Mesodermal cell (in vitro differentiated cells): ENCODE data around the gene CCDC88C.
"Not testable (repeated sequence)": the region's sequence is repeated elsewhere in the genome, so short reads cannot be mapped to it uniquely, and the experiment has no call there.

Experiments
- H3K27ac ChIP-seq: 2 replicates; pipeline ENCODE4 v1.7.0; 2013; ENCODE audit warnings: mild to moderate bottlenecking, low read depth, low read length, moderate library complexity; ENCODE audit not compliant: severe bottlenecking
- H3K36me3 ChIP-seq: 2 replicates; pipeline ENCODE4 v1.7.1; 2013; ENCODE audit warnings: mild to moderate bottlenecking, low read length, moderate library complexity; ENCODE audit not compliant: control insufficient read depth, insufficient read depth
- H3K4me1 ChIP-seq: one replicate; pipeline ENCODE4 v1.7.1; 2013; ENCODE audit warnings: mild to moderate bottlenecking, low read length; ENCODE audit not compliant: insufficient read depth, control insufficient read depth, poor library complexity, severe bottlenecking
- H3K4me3 ChIP-seq: 2 replicates; pipeline ENCODE4 v1.7.0; 2013; ENCODE audit warnings: low read length, control low read depth, mild to moderate bottlenecking; ENCODE audit not compliant: insufficient read depth, poor library complexity, severe bottlenecking; ENCODE audit errors: extremely low read depth
- H3K9me3 ChIP-seq: 2 replicates; pipeline ENCODE4 v1.7.1; 2013; ENCODE audit warnings: mild to moderate bottlenecking, low read length, moderate library complexity; ENCODE audit not compliant: control insufficient read depth
- WGBS, 2 experiments: methylation state at CpG; one replicate each; pipeline ENCODE4 v1.1.5; 2013; ENCODE audit warnings: missing lambda C conversion rate in 2 of 2; ENCODE audit not compliant: insufficient coverage in 2 of 2; 5-methylcytosine and 5-hydroxymethylcytosine counted together

Gene CCDC88C

GRCh38 chr14:91416744-91417119 lies 888 bp downstream of the CCDC88C start:
- H3K27ac ChIP-seq, result no peak overlapping the region
- no peaks in the 10 kb centered on the region for H3K9me3 ChIP-seq
- H3K36me3 ChIP-seq, result peaks cover 3% of the 10 kb centered on the region
- WGBS, 2 experiments, result 8 to 20% methylated on average over 9 to 11 of the region's 19 CpGs
- peaks cover 14% of the 10 kb centered on the region for H3K4me1 ChIP-seq
- peak overlapping the region; percentile 55 for H3K4me3 ChIP-seq

GRCh38 chr14:91415794-91416743 lies 1.6 kb downstream of the CCDC88C start:
- Histone ChIP-seq H3K4me3 (peak overlapping the region; percentile 55), H3K9me3 (no peaks in the 10 kb centered on the region), H3K36me3 (peaks cover 3% of the 10 kb centered on the region), H3K4me1 (peaks cover 14% of the 10 kb centered on the region), H3K27ac (no peak overlapping the region)
- 52 to 54% methylated on average over 15 to 18 of the region's 18 CpGs for WGBS, 2 experiments

DNA sequence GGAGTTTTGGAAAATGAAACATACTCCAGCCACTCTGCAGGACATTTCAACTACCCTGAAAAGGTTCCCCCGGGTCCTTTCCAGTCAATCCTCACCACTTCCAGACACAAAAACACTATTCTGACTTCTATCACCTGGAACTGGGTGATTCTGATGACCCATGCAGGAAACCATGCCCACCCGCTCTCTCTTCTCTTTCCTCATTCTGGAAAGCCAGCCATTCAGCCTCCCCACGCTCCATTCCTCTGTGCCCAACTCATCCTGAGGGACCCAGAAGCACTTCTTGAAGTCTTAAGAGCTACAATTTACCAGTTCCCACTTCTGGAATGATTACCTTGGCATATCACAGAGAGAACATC lies 3.2 kb downstream of the CCDC88C start:
- Histone ChIP-seq H3K9me3 (no peaks in the 10 kb centered on the region), H3K4me3 (no peak overlapping the region), H3K36me3 (peaks cover 3% of the 10 kb centered on the region), H3K27ac (no peak overlapping the region), H3K4me1 (peaks cover 11% of the 10 kb centered on the region)
- 89 to 100% methylated on average over 1 to 3 of the region's 3 CpGs for WGBS, 2 experiments

DNA sequence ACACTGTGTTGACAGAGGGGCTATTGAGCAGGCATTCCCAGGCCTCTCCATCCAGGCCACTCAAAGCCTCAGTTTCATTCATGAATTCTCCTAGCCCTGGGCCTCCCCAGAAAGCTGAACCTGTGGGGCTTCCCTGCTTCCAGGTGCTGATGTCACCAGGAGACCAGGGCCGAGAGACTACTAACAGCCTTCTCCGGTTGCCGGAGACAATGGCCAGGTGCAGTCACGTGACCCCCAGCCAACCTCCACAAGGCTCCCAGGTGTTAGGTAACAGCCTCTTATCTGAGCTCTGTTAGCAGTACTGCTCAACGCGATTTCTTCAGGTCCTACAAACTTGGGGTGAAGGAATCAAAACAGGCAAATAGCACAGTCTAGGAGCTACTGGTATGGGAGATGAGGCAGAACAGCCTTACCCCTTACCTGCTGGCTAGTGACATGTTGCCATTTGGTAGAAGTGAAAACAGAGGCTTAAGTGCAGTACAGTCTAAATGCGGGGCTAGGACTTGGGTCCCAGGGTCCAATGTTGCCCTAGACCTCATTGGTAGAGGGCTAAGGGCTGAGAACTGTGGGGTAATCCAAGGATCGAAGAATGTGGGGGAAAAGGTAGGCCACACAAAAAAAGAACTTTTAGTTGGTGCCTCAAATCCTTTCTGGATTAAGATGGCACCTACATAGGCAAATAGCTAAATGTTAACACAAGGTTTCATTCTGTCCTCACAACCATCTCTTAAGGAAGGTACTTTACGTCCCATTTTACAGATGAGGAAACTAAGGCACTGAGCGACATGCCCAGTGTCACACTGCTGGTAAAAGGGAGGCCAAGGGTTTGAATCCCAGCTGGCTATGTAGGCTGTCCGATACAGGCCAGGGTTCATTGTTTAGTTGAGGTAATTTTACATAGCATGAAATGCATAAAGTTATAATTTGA lies 3.8 kb downstream of the CCDC88C start:
- Histone ChIP-seq H3K4me3 (no peak overlapping the region), H3K36me3 (peaks cover 3% of the 10 kb centered on the region), H3K4me1 (peaks cover 11% of the 10 kb centered on the region), H3K9me3 (no peaks in the 10 kb centered on the region), H3K27ac (no peak overlapping the region)
- 74 to 83% methylated on average over 9 to 10 of the region's 11 CpGs for WGBS, 2 experiments

DNA sequence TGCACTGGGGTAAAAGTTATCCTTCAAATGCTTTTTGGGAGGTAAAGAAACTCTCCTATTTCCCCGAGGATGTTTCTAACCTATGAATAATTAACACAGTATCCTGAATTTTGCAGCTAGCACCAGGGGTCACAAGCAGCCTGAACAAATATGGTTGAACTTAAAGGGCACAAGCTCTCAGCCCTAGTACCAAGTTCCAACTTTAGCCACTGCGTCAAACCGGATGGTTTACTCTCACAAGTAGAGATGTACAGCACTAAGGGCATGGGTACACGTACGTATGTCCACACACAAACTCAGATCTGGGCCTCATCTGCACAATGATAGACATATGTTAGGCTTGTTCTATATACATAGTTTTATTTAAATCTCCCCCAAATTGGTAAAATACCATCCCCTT lies 4.7 kb downstream of the CCDC88C start:
- Histone ChIP-seq H3K9me3 (no peaks in the 10 kb centered on the region), H3K36me3 (peaks cover 3% of the 10 kb centered on the region), H3K4me3 (no peak overlapping the region), H3K27ac (no peak overlapping the region), H3K4me1 (peaks cover 8% of the 10 kb centered on the region)
- WGBS, 2 experiments, result 92 to 100% methylated on average over 1 to 2 of the region's 5 CpGs

- Histone ChIP-seq H3K36me3 (peaks cover 3% of the 10 kb centered on the region), H3K9me3 (no peaks in the 10 kb centered on the region), H3K4me3 (no peak overlapping the region), H3K27ac (no peak overlapping the region), H3K4me1 (peaks cover 3% of the 10 kb centered on the region)
- 80 to 93% methylated on average over 10 of the region's 12 CpGs for WGBS, 2 experiments
These were observed 6.7 kb downstream of the CCDC88C start for GRCh38 chr14:91410771-91411536.

DNA sequence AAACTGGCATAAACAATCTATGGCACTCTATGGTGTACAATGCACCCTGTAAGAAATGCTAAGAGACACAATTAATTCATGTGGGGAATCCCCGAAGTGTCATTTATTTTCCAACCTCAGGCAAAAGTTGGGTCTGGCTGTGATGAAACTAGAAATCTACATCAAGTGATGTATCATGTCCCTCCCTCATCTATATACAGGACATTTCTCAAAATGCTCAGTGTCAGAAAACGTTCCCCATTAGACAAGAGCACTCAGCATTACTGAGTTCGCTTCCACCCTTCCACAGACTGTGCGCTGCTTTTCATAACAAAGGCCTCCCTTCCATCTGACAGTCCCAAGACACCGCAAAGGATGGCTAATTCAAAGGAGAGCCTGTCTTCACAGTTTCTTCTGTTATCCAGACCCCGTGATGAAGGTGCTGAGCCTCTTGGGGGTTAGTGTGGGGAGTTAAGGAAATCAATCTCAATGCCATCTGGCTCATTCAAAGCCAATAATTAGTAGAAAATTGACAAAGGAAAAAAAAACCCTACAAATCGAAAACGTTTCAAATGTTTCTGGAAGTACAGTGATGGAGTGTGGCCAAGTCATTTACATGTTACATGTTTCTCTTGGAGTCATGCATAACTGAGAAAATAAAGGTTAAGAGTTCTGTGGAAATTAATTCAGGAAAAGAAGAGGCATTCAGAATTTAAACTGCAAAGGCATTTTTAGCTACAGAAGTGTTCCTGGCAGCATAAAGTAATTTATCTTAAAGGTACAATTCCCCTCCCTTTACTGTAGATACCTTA lies 7.5 kb downstream of the CCDC88C start:
- Histone ChIP-seq H3K27ac (no peak overlapping the region), H3K4me1 (peaks cover 3% of the 10 kb centered on the region), H3K36me3 (peaks cover 3% of the 10 kb centered on the region), H3K4me3 (no peak overlapping the region), H3K9me3 (no peaks in the 10 kb centered on the region)
- WGBS, 2 experiments, result 70% methylated on average over 5 of the region's 8 CpGs; no CpG with 5 or more reads in 1 of the 2 experiments

DNA sequence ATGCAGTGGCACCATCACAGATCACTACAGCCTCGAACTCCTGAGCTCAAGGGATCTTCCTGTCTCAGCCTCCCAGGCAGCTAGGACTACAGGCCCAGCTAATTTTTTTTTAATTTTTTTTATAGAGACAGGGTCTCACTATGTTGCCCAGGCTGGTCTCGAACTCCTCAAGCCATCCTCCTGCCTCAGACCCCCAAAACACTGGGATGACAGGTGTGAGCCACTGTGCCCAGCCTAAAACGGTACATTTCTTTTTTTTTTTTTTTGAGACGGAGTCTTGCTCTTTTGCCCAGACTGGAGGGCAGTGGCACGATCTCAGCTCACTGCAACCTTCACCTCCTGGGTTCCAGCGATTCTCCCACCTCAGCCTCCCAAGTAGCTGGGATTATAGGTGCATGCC lies 8.4 kb downstream of the CCDC88C start:
- H3K36me3 ChIP-seq, H3K27ac ChIP-seq, H3K4me3 ChIP-seq, H3K9me3 ChIP-seq, H3K4me1 ChIP-seq: not testable (repeated sequence)
- WGBS, 2 experiments, result 61 to 88% methylated on average over 2 to 6 of the region's 6 CpGs

DNA sequence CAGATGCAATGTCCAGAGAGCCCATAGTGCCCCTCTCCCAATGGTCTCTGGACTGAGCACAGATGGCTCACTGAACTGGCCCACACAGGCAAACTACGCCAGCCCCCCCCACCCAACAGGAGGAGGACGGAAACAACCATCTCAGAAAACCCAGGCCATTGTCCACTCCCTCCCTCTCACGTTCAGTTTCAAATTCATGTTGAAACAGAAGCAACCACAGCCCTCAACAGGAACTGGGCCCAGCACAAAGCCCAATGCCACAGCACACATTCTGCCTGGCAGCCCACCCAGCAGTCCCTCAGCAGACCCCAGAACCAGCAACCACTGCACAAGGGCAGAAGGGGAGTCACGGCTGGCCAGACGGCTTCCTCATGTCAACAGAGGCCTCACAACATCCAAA lies 10.6 kb downstream of the CCDC88C start:
- Histone ChIP-seq H3K36me3 (no peaks in the 10 kb centered on the region), H3K9me3 (no peaks in the 10 kb centered on the region), H3K4me1 (no peaks in the 10 kb centered on the region), H3K4me3 (no peak overlapping the region), H3K27ac (no peak overlapping the region)
- WGBS, 2 experiments, result 80 to 95% methylated on average over 1 to 4 of the region's 5 CpGs

- H3K4me1 ChIP-seq, result no peaks in the 10 kb centered on the region
- no peak overlapping the region for H3K27ac ChIP-seq
- no peaks in the 10 kb centered on the region for H3K36me3 ChIP-seq
- no peak overlapping the region for H3K4me3 ChIP-seq
- 96% methylated on average over 8 of the region's 8 CpGs for WGBS, 2 experiments
- no peaks in the 10 kb centered on the region for H3K9me3 ChIP-seq
These were observed 11.2 kb downstream of the CCDC88C start for GRCh38 chr14:91406451-91406850.
